ENCODE results near the gene RIPOR3.
"Not testable (repeated sequence)": the region's sequence is repeated elsewhere in the genome, so short reads cannot be mapped to it uniquely, and the experiment has no call there.

RIPOR3 gene

DNA sequence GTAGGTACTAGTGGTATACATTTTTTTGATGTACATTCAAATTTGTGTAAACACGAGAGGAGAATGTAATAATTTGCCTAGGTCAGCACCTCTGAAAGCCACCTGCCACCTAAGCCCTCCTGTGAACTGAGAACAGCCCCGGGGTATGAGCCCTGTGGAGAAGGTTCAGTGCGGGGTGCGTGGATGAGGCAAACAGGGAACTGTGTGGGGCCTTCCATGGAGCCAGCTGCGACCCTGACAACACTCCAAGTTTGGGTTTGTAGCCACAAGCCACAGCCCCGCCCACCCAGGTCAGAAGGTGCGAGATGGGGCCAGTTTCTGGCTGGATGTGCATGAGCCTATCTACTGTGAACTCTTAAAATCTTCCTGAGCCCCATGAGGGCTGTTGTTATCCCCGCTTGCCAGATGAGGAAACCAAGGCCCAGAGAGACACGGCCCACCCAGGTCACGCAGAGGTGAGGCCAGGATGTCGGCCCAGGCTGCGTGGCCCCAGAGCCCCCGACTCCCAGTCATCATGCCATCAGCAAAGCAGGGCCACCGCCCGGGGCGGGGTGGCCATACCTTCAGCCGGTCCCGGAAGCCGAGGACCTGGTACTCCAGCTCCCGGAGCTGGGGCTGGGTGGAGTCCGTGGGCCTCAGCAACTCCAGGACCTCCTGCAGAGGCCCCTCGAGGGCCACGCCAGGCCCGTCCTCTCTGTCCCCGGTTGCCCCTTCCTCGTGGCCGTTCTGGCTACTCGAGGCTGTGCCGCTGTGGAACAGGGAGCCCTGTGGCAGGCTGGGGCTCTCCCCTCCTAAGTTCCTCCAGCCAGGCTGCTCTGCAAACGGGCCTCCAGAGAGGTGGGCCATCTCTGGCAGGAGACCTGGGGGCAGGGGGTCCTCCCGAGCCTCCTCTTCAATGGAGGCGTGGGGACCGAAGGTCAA is 89.6 kb downstream of the RIPOR3 start:
- Mint-ChIP-seq H3K4me3 (no peak overlapping the region), H3K36me3 (no peaks in the 10 kb centered on the region), H3K4me1 (peaks cover under 1 to 2% of the 10 kb centered on the region in 2 donors), H3K9me3 (no peaks in the 10 kb centered on the region), H3K27me3 (no peaks in the 10 kb centered on the region), H3K27ac (no peak overlapping the region)
- DNase-seq (no peak), ATAC-seq (replicated peaks) (no peak)

- DNase-seq, result no peak
- peaks cover 13 to 14% of the 10 kb centered on the region in 2 donors for H3K4me1 Mint-ChIP-seq
- H3K27me3 Mint-ChIP-seq, result no peaks in the 10 kb centered on the region
- H3K4me3 Mint-ChIP-seq, result no peak overlapping the region
- H3K36me3 Mint-ChIP-seq, result no peaks in the 10 kb centered on the region
- no peak overlapping the region for H3K27ac Mint-ChIP-seq
- no peak for ATAC-seq (replicated peaks)
- no peaks in the 10 kb centered on the region for H3K9me3 Mint-ChIP-seq
These were observed 91.0 kb downstream of the RIPOR3 start for GRCh38 chr20:50600281-50600895.

GRCh38 chr20:50598768-50599167 is 92.6 kb downstream of the RIPOR3 start:
- Mint-ChIP-seq H3K4me1 (peaks cover 23 to 24% of the 10 kb centered on the region in 2 donors), H3K27ac (peak overlapping the region; percentile 81)
- not testable (repeated sequence) for H3K4me3 Mint-ChIP-seq; DNase-seq; H3K36me3 Mint-ChIP-seq; H3K9me3 Mint-ChIP-seq; ATAC-seq (replicated peaks); H3K27me3 Mint-ChIP-seq

DNA sequence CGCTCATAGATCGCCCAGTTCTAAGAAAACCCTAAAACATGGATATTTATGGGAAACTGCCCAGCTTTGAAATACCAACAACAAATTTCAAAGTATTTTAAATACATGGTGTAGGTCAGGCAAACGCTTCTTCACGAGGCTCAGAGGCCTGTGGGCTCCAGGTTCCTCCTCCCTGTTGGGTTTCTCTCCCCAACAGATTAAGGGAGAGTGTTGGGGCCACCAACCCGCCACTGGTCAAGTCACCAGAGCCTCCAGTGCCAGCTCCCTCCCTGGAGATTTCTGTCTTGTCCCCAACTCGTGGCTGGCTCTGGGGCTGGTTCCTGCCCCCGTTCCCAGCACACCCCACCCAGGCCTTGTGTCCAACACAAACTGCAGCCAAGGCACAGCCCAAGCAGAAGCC is 93.3 kb downstream of the RIPOR3 start:
- Mint-ChIP-seq H3K27me3 (no peaks in the 10 kb centered on the region), H3K36me3 (peaks cover 0 to 3% of the 10 kb centered on the region in 2 donors), H3K4me1 (peaks cover 23 to 24% of the 10 kb centered on the region in 2 donors), H3K4me3 (no peak overlapping the region), H3K9me3 (no peaks in the 10 kb centered on the region), H3K27ac (peak overlapping the region; percentile 81)
- ATAC-seq (replicated peaks) (no peak), DNase-seq (no peak)

DNA sequence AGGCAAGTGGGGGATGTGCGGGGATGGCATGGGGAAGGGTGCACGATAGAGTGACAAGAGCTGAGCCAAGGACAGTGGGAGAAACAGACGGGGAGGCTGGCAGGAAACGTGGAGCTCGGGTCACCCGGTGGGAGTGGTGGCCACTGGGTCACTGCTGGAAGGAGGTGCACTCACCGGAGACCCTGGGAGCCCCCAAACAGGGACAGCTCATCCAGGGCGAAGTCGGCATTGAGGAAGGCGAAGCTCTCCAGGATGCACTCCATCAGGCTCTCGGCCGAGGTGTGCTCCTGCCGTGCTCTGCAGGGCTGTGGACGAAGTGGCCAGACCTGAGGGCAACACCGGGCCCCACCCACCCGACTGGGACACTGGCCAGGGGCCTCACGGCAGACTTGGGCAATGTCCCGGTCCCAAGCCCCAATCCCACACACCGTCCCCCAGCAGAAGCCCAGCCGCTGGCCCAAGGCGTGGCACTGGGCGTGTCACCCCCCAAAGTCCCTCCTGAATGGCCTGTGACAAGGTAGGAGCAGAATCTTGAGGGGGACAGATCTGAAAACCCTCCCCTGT is 93.9 kb downstream of the RIPOR3 start:
- DNase-seq (no peak), ATAC-seq (replicated peaks) (no peak)
- Mint-ChIP-seq H3K27ac (peak overlapping the region; percentile 92), H3K4me3 (peak overlapping the region in 1 of 2 donors; percentile 46), H3K27me3 (no peaks in the 10 kb centered on the region), H3K36me3 (peaks cover 0 to 3% of the 10 kb centered on the region in 2 donors), H3K9me3 (no peaks in the 10 kb centered on the region), H3K4me1 (peaks cover 23 to 24% of the 10 kb centered on the region in 2 donors)

- ATAC-seq (replicated peaks) (no peak), DNase-seq (no peak)
- H3K9me3 Mint-ChIP-seq, result no peaks in the 10 kb centered on the region
- H3K27me3 Mint-ChIP-seq, result no peaks in the 10 kb centered on the region
- H3K4me1 Mint-ChIP-seq, result peaks cover 23 to 24% of the 10 kb centered on the region in 2 donors
- peaks cover 0 to 3% of the 10 kb centered on the region in 2 donors for H3K36me3 Mint-ChIP-seq
- H3K27ac Mint-ChIP-seq, result peak overlapping the region; percentile 72
- H3K4me3 Mint-ChIP-seq, result peak overlapping the region in 1 of 2 donors; percentile 43
These were observed 94.7 kb downstream of the RIPOR3 start for GRCh38 chr20:50596694-50597021.

- ATAC-seq (replicated peaks), result peak; percentile 6 to 10
- no peaks in the 10 kb centered on the region for H3K27me3 Mint-ChIP-seq
- H3K36me3 Mint-ChIP-seq, result peaks cover 0 to 6% of the 10 kb centered on the region in 2 donors
- no peaks in the 10 kb centered on the region for H3K9me3 Mint-ChIP-seq
- peaks cover 24 to 25% of the 10 kb centered on the region in 2 donors for H3K4me1 Mint-ChIP-seq
- DNase-seq, result no peak
- H3K27ac Mint-ChIP-seq, result peak overlapping the region; percentile 72
- peak overlapping the region; percentile 6 to 65 for H3K4me3 Mint-ChIP-seq
These were observed 95.2 kb downstream of the RIPOR3 start for GRCh38 chr20:50595988-50596693.

GRCh38 chr20:50595433-50595895 is 95.9 kb downstream of the RIPOR3 start:
- Mint-ChIP-seq H3K27ac (peak overlapping the region; percentile 72), H3K27me3 (no peaks in the 10 kb centered on the region)
- peak; percentile 10 to 21 for ATAC-seq (replicated peaks)

GRCh38 chr20:50594591-50595432 is 96.5 kb downstream of the RIPOR3 start:
- Mint-ChIP-seq H3K9me3 (no peaks in the 10 kb centered on the region), H3K4me3 (peak overlapping the region; percentile 17 to 19), H3K27ac (peak overlapping the region; percentile 72), H3K36me3 (peaks cover under 1 to 14% of the 10 kb centered on the region in 2 donors), H3K4me1 (peaks cover 24 to 25% of the 10 kb centered on the region in 2 donors), H3K27me3 (no peaks in the 10 kb centered on the region)
- DNase-seq (peak; percentile 21), ATAC-seq (replicated peaks) (peak; percentile 53 to 58)

More at GRCh38 chr20:50595433-50595895, 95.9 kb downstream of the RIPOR3 start:
- no peak for DNase-seq
- H3K4me1 Mint-ChIP-seq, result peaks cover 24 to 25% of the 10 kb centered on the region in 2 donors
- peaks cover 0 to 8% of the 10 kb centered on the region in 2 donors for H3K36me3 Mint-ChIP-seq
- H3K9me3 Mint-ChIP-seq, result no peaks in the 10 kb centered on the region
- peak overlapping the region; percentile 14 to 44 for H3K4me3 Mint-ChIP-seq

DNA sequence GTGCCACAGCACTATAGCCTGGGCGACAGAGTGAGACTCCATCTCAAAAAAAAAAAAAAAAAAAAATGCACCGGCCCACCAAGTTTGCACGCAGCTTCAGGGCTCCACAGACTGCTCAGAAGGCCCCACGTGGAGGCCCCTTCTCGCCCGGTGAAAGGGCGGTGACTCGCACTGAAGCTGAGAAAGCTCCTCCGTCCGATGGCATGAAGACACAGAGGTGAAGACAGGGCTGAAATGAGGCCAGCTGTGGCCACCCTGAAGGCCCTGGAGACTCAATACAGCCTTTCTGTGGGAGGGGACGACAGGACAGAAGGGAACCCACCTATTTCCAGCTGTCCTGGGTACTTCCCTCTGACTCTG is 97.1 kb downstream of the RIPOR3 start:
- peaks cover 24 to 25% of the 10 kb centered on the region in 2 donors for H3K4me1 Mint-ChIP-seq
- peak overlapping the region; percentile 72 for H3K27ac Mint-ChIP-seq
- ATAC-seq (replicated peaks), result peak in 1 of 2 donors; percentile 10
- H3K36me3 Mint-ChIP-seq, result peaks cover 7 to 19% of the 10 kb centered on the region in 2 donors
- peak overlapping the region in 1 of 2 donors; percentile 17 for H3K4me3 Mint-ChIP-seq
- H3K27me3 Mint-ChIP-seq, result no peaks in the 10 kb centered on the region
- DNase-seq, result no peak
- no peaks in the 10 kb centered on the region for H3K9me3 Mint-ChIP-seq

DNA sequence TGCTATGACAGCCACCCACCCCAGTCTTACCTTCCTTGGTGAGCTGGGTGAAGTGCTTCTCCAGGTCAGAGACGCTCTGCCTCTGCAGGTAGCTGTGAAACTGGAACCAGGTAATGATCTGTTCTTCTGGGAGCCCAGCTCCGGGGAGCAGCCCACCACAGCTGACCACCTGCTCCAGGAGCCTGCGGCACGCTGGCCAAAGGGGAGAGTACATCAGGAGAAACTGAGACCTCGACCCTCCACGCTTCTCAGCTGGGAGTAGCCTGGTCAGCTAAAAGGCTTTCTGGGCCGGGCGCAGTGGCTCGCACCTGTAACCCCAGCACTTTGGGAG is 98.4 kb downstream of the RIPOR3 start:
- Mint-ChIP-seq H3K4me1 (peaks cover 26 to 28% of the 10 kb centered on the region in 2 donors), H3K27ac (peak overlapping the region; percentile 9), H3K27me3 (no peaks in the 10 kb centered on the region), H3K36me3 (peaks cover 12 to 24% of the 10 kb centered on the region in 2 donors), H3K9me3 (no peaks in the 10 kb centered on the region), H3K4me3 (no peak overlapping the region)
- ATAC-seq (replicated peaks), result no peak
- DNase-seq, result no peak

- DNase-seq (no peak), ATAC-seq (replicated peaks) (no peak)
- peak overlapping the region; percentile 42 for H3K27ac Mint-ChIP-seq
- peaks cover 26 to 30% of the 10 kb centered on the region in 2 donors for H3K4me1 Mint-ChIP-seq
- no peaks in the 10 kb centered on the region for H3K27me3 Mint-ChIP-seq
- no peaks in the 10 kb centered on the region for H3K9me3 Mint-ChIP-seq
- no peak overlapping the region for H3K4me3 Mint-ChIP-seq
- H3K36me3 Mint-ChIP-seq, result peaks cover 14 to 25% of the 10 kb centered on the region in 2 donors
These were observed 98.9 kb downstream of the RIPOR3 start for GRCh38 chr20:50592282-50593004.
